ENCODE data around the gene HES1. TPM values are rescaled to one million over a fixed set of nuclear protein-coding genes. Genes with fewer than 3 reads are reported as not detected.

Gene HES1
- total and polyA plus RNA-seq, 10 of the 15 experiments (the other 5 are each of a cell fraction or from before 2014, with no cell fraction given): 0.46 to 5.3 (median 2.3) TPM

GRCh38 chr3:194117104-194117845 is 18.7 kb upstream of the HES1 start:
- H3K9ac ChIP-seq (ENCODE audit: control insufficient read depth, insufficient read depth, low read length): no peak overlapping the region
- SMC1A ChIA-PET (ENCODE audit: uncharacterized antibody, unreplicated experiment): interaction anchor here (1.1 kb wide), 1 partner anchor 14 kb away, joined by 3 read pairs; no protein-coding TSS in a partner anchor

More at GRCh38 chr3:194117104-194117845, 18.7 kb upstream of the HES1 start:
- no peak for DNase-seq (ENCODE audit: low read depth, low spot score)
- Histone ChIP-seq H2AFZ (ENCODE audit: control insufficient read depth, low read depth, low read length) (no peak overlapping the region), H3K4me2 (ENCODE audit: control insufficient read depth, insufficient read depth) (no peak overlapping the region), H4K20me1 (ENCODE audit: control insufficient read depth, insufficient read depth) (no peaks in the 10 kb centered on the region), H3K4me1 (ENCODE audit: control insufficient read depth, insufficient read depth, low read length) (no peaks in the 10 kb centered on the region), H3K9me3 (replicated peaks; ENCODE audit: control insufficient read depth, insufficient read depth, low read length) (no peaks in the 10 kb centered on the region), H3K36me3 (ENCODE audit: control insufficient read depth in 2 of 2, insufficient read depth in 2 of 2, low read length in 1 of 2) (no peaks in the 10 kb centered on the region), H3K27me3 (replicated peaks in 1 of 2; ENCODE audit: control insufficient read depth in 2 of 2, insufficient read depth in 2 of 2, low read length in 1 of 2) (no peaks in the 10 kb centered on the region; a peak in 2 of 4 replicates), H3K27ac (ENCODE audit: control insufficient read depth, insufficient read depth) (no peak overlapping the region), H3K79me2 (ENCODE audit: control insufficient read depth, insufficient read depth, low read length) (no peaks in the 10 kb centered on the region), H3K4me3 (no peak overlapping the region)
- intact Hi-C loops (cut with micrococcal nuclease; ENCODE audit: unreplicated experiment): no loop called here
- no TSS peak for BruUV-seq (replicated peaks)
- no peak for ATAC-seq
- RAD21 ChIA-PET (ENCODE audit: unreplicated experiment): no interaction called here
- in situ Hi-C loops (cut with MboI): no loop called here
- POLR2A ChIA-PET: no interaction called here
- CTCF ChIA-PET: no interaction called here
- TF ChIP-seq ZNF217 (IDR thresholded peaks at IDR 0.05) (no peak), ZBTB4 (CRISPR knock-in tag; IDR thresholded peaks at IDR 0.05) (no peak), PML (IDR thresholded peaks at IDR 0.05; ENCODE audit: low read length) (no peak), NFYB (IDR thresholded peaks at IDR 0.05; ENCODE audit: insufficient read depth, low read depth, low read length) (no peak), NBN (IDR thresholded peaks at IDR 0.05) (no peak), TAF1 (IDR thresholded peaks at IDR 0.05; ENCODE audit: borderline replicate concordance, low read depth, low read length) (no peak), CREB1 (IDR thresholded peaks at IDR 0.05; ENCODE audit: low read depth) (no peak), ZZZ3 (IDR thresholded peaks at IDR 0.05; ENCODE audit: control insufficient read depth, insufficient read length, low read depth) (no peak), NR2F1 (conservative IDR thresholded peaks at IDR 0.05) (no peak), POU2F2 (IDR thresholded peaks at IDR 0.05; ENCODE audit: borderline replicate concordance, low read depth, low read length) (no peak), BCL11A (IDR thresholded peaks at IDR 0.05; ENCODE audit: low read depth, low read length) (no peak), PAX8 (IDR thresholded peaks at IDR 0.05) (no peak), BHLHE40 (IDR thresholded peaks at IDR 0.05; ENCODE audit: borderline replicate concordance in 1 of 2, low read depth in 2 of 2, low read length in 1 of 2) (no peak)
- WGBS (ENCODE audit: insufficient coverage, insufficient replicate concordance, low lambda C conversion rate, missing lambda C conversion rate): 48% methylated on average over 12 of the region's 12 CpGs
- no peak for FAIRE-seq

Data from GM12878 (cell line).